Small intestine (tissue), 7 donors: ENCODE results near the gene KRTAP4-8. TPM values are rescaled to one million over a fixed set of nuclear protein-coding genes. Genes with fewer than 3 reads are reported as not detected.
"Not testable (repeated sequence)": the region's sequence is repeated elsewhere in the genome, so short reads cannot be mapped to it uniquely, and the experiment has no call there.

Experiments
- DNase-seq, 2 donors: peaks; one replicate each; pipeline versions ENCODE4 v3.0.0 to v3.0.0-alpha.2; 2013
- FAIRE-seq: peaks from 2 replicates; lab custom pipeline; 2012; peaks lifted over from hg19 to GRCh38; lab: Jason Lieb, UNC
- H3K27ac ChIP-seq, 3 donors: one replicate each; pipeline ENCODE4 v1.5.1; 2013; ENCODE audit warnings: low read length in 2 of 3, mild to moderate bottlenecking in 2 of 3, control low read depth in 1 of 3, inconsistent platforms in 1 of 3, low read depth in 1 of 3, moderate library complexity in 1 of 3
- H3K27me3 ChIP-seq, 3 donors: one replicate each; pipeline ENCODE4 v1.6.1; 2013; ENCODE audit warnings: low read length in 3 of 3, inconsistent platforms in 1 of 3; ENCODE audit not compliant: control insufficient read depth in 3 of 3, insufficient read depth in 3 of 3
- H3K36me3 ChIP-seq, 3 donors: one replicate each; pipeline ENCODE4 v1.6.1; 2013; ENCODE audit warnings: low read length in 3 of 3, inconsistent platforms in 1 of 3, low read depth in 1 of 3, mild to moderate bottlenecking in 1 of 3, moderate library complexity in 1 of 3; ENCODE audit not compliant: control insufficient read depth in 3 of 3, insufficient read depth in 2 of 3
- H3K4me1 ChIP-seq, 3 donors: one replicate each; pipeline ENCODE4 v1.6.1; 2013; ENCODE audit warnings: low read length in 2 of 3, inconsistent platforms in 1 of 3, low read depth in 1 of 3, mild to moderate bottlenecking in 1 of 3, moderate library complexity in 1 of 3; ENCODE audit not compliant: control insufficient read depth in 3 of 3, insufficient read depth in 2 of 3
- H3K4me3 ChIP-seq, 3 donors: one replicate each; pipeline ENCODE4 v1.5.1; 2013; ENCODE audit warnings: low read length in 3 of 3, control low read depth in 1 of 3, inconsistent platforms in 1 of 3, low read depth in 1 of 3, mild to moderate bottlenecking in 1 of 3, moderate library complexity in 1 of 3
- H3K9me3 ChIP-seq, 2 donors: one replicate each; pipeline ENCODE4 v1.6.1; 2013; ENCODE audit warnings: low read depth in 1 of 2, low read length in 1 of 2; ENCODE audit not compliant: control insufficient read depth in 2 of 2, insufficient read depth in 1 of 2
- WGBS, 3 donors: extraction: QIAGEN DNeasy Blood & Tissue Kit; methylation state at CpG; one replicate each; pipeline ENCODE4 v1.1.7; 2013; 5-methylcytosine and 5-hydroxymethylcytosine counted together
- polyA plus RNA-seq, 4 donors: library from polyadenylated mRNA; stranded (reverse) in 3 of 4; unstranded in 1 of 4; fragments of 200-250 nt in 3 of 4; fragments of 120-200 nt in 1 of 4; gene quantifications; one replicate each; pipeline versions ENCODE4 v1.2.1 to v1.2.3, GENCODE V29; 2013
- donor health status: healthy with polysubstance abuse.
- donor health status: control.
- donor health status: control.
- donor health status: Bipolar disorder and iron deficiency.
- donor health status: healthy.

The KRTAP4-8 gene
- polyA plus RNA-seq, 4 donors = not detected

GRCh38 chr17:41127371-41127770 lies 29.4 kb upstream of the KRTAP4-8 start:
- 11 to 71% (median 34%) methylated on average over 1 of the region's 1 CpG for WGBS, 3 donors

GRCh38 chr17:41126412-41126811 lies 28.5 kb upstream of the KRTAP4-8 start:
- no peak for FAIRE-seq
- H3K27me3 ChIP-seq = peaks cover 0 to 2% (median 0%) of the 10 kb centered on the region in 3 donors
- 83 to 88% (median 87%) methylated on average over 3 of the region's 3 CpGs for WGBS, 3 donors

More at GRCh38 chr17:41127371-41127770, 29.4 kb upstream of the KRTAP4-8 start:
- DNase-seq (no peak), FAIRE-seq (no peak)
- no peak overlapping the region for H3K4me3 ChIP-seq
- H3K27ac ChIP-seq = no peak overlapping the region
- no peaks in the 10 kb centered on the region for H3K36me3 ChIP-seq
- H3K9me3 ChIP-seq = no peaks in the 10 kb centered on the region
- no peaks in the 10 kb centered on the region for H3K4me1 ChIP-seq
- H3K27me3 ChIP-seq = no peaks in the 10 kb centered on the region

GRCh38 chr17:41125064-41125463 lies 27.1 kb upstream of the KRTAP4-8 start:
- DNase-seq (no peak), FAIRE-seq (no peak)
- Histone ChIP-seq H3K9me3 (no peaks in the 10 kb centered on the region), H3K4me1 (no peaks in the 10 kb centered on the region), H3K36me3 (no peaks in the 10 kb centered on the region), H3K4me3 (no peak overlapping the region), H3K27ac (no peak overlapping the region), H3K27me3 (peaks cover 0 to 2% (median 0%) of the 10 kb centered on the region in 3 donors)
- WGBS, 3 donors = 71 to 97% (median 91%) methylated on average over 2 of the region's 2 CpGs

More at GRCh38 chr17:41126412-41126811, 28.5 kb upstream of the KRTAP4-8 start:
- Histone ChIP-seq H3K9me3 (no peaks in the 10 kb centered on the region), H3K27ac (no peak overlapping the region), H3K4me1 (no peaks in the 10 kb centered on the region), H3K4me3 (no peak overlapping the region), H3K36me3 (no peaks in the 10 kb centered on the region)
- no peak for DNase-seq

GRCh38 chr17:41123991-41124371 lies 26.0 kb upstream of the KRTAP4-8 start, which contains the start of gene KRTAP4-12:
Gene KRTAP4-12, minus strand, starts transcription at chr17:41124182. Its CDS starts 60 bp downstream, at chr17:41124122.
- not testable (repeated sequence) for H3K36me3 ChIP-seq, H3K9me3 ChIP-seq, H3K4me1 ChIP-seq, H3K27me3 ChIP-seq, H3K4me3 ChIP-seq, DNase-seq, H3K27ac ChIP-seq, FAIRE-seq
- 73 to 80% (median 76%) methylated on average over 3 of the region's 3 CpGs for WGBS, 3 donors

GRCh38 chr17:41123292-41123990 lies 25.5 kb upstream of the KRTAP4-8 start:
- DNase-seq, H3K36me3 ChIP-seq, H3K4me3 ChIP-seq, H3K9me3 ChIP-seq, FAIRE-seq, H3K27ac ChIP-seq, H3K27me3 ChIP-seq, H3K4me1 ChIP-seq: not testable (repeated sequence)
- 73 to 79% (median 76%) methylated on average over 9 to 12 of the region's 12 CpGs for WGBS, 3 donors

GRCh38 chr17:41121742-41122141 lies 23.8 kb upstream of the KRTAP4-8 start:
- WGBS, 3 donors = 75 to 88% (median 86%) methylated on average over 2 of the region's 2 CpGs
- Histone ChIP-seq H3K27ac (no peak overlapping the region), H3K27me3 (peaks cover 0 to 2% (median 0%) of the 10 kb centered on the region in 3 donors), H3K9me3 (no peaks in the 10 kb centered on the region), H3K4me1 (no peaks in the 10 kb centered on the region), H3K4me3 (no peak overlapping the region), H3K36me3 (no peaks in the 10 kb centered on the region)
- DNase-seq (no peak), FAIRE-seq (no peak)

- H3K4me1 ChIP-seq, H3K27me3 ChIP-seq, DNase-seq, FAIRE-seq, H3K36me3 ChIP-seq, H3K27ac ChIP-seq, H3K4me3 ChIP-seq, H3K9me3 ChIP-seq: not testable (repeated sequence)
- 52 to 70% (median 52%) methylated on average over 11 of the region's 11 CpGs for WGBS, 3 donors
Observed at GRCh38 chr17:41119696-41120690, 22.1 kb upstream of the KRTAP4-8 start.

GRCh38 chr17:41118721-41119120 lies 20.8 kb upstream of the KRTAP4-8 start:
- no peak for DNase-seq
- WGBS, 3 donors = 83 to 92% (median 86%) methylated on average over 4 of the region's 4 CpGs
- FAIRE-seq = no peak

More at GRCh38 chr17:41118721-41119120, 20.8 kb upstream of the KRTAP4-8 start:
- H3K36me3 ChIP-seq = no peaks in the 10 kb centered on the region
- H3K27me3 ChIP-seq = peaks cover 0 to 7% (median 0%) of the 10 kb centered on the region in 3 donors
- H3K9me3 ChIP-seq = peaks cover 0 to 2% of the 10 kb centered on the region in 2 donors
- no peaks in the 10 kb centered on the region for H3K4me1 ChIP-seq
- no peak overlapping the region for H3K27ac ChIP-seq
- no peak overlapping the region for H3K4me3 ChIP-seq
